ENCODE results near the gene ENAH.

The ENAH gene

DNA sequence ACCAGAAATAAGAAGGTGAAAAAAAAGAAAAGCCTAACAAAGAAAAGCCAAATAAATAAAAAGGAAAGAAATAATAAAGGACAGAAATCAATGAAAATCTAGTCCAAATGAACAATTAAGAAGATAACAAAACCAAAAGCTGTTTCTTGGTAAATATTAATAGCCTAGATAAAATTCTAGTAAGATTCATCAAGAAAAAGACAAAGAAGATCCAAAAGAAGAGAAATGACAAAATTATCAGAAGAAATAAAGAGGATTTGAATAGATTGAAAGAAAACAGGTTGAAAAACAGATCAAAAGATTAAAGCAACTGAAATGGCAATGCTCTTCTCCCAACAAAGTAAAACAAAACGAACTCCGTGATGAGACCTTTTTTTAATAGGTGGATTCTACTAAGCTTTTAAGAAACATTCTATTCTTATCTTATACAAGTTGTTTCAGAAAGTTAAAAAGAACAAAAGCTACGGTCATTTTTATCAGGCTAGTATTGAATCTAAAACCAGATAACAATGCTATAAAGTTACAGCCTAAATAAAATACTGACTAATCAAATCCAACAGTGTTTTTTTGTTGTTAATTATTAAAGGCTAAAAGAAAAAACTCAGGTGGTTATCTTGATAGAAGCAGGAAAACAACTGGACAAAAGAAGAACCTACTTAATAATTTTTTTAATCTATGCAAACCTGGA is 50.9 kb downstream of the ENAH start:
- Mint-ChIP-seq H3K4me1 (peaks cover 5% of the 10 kb centered on the region), H3K27ac (no peak overlapping the region), H3K36me3 (ENCODE audit: low read depth) (peaks cover 91% of the 10 kb centered on the region), H3K4me3 (no peak overlapping the region), H3K9me3 (peaks cover 46% of the 10 kb centered on the region), H3K27me3 (ENCODE audit: low read depth, poor library complexity) (no peaks in the 10 kb centered on the region)
- no peak for DNase-seq
- TF ChIP-seq, protein P1, sequence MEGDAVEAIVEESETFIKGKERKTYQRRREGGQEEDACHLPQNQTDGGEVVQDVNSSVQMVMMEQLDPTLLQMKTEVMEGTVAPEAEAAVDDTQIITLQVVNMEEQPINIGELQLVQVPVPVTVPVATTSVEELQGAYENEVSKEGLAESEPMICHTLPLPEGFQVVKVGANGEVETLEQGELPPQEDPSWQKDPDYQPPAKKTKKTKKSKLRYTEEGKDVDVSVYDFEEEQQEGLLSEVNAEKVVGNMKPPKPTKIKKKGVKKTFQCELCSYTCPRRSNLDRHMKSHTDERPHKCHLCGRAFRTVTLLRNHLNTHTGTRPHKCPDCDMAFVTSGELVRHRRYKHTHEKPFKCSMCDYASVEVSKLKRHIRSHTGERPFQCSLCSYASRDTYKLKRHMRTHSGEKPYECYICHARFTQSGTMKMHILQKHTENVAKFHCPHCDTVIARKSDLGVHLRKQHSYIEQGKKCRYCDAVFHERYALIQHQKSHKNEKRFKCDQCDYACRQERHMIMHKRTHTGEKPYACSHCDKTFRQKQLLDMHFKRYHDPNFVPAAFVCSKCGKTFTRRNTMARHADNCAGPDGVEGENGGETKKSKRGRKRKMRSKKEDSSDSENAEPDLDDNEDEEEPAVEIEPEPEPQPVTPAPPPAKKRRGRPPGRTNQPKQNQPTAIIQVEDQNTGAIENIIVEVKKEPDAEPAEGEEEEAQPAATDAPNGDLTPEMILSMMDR (IDR thresholded peaks at IDR 0.05), result no peak

DNA sequence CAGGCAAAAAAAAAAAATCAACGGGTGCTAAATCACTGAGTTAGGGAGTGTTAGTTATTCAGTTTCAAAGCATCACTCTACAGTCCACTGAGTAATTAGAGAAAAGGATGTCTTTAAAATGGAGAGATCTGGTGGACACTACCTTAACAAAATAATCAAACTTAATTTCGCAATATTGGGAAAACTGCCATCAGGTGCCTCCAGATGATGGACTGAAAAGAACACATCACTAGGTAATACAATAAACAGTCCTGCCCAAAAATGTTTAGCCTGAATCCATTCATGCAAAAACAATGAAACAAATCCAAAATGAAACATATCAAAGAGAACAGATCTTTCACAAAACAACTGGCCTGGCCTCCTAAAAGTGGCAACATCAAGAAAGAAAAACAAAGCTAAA is 54.1 kb downstream of the ENAH start:
- peaks cover 74% of the 10 kb centered on the region for H3K36me3 Mint-ChIP-seq (ENCODE audit: low read depth)
- no peaks in the 10 kb centered on the region for H3K27me3 Mint-ChIP-seq (ENCODE audit: low read depth, poor library complexity)
- DNase-seq, result no peak
- peak overlapping the region; percentile 11 for H3K27ac Mint-ChIP-seq
- peaks cover 42% of the 10 kb centered on the region for H3K9me3 Mint-ChIP-seq
- peaks cover 6% of the 10 kb centered on the region for H3K4me1 Mint-ChIP-seq
- TF ChIP-seq, protein P1 (IDR thresholded peaks at IDR 0.05), result no peak
- H3K4me3 Mint-ChIP-seq, result no peak overlapping the region

GRCh38 chr1:225597926-225598575 is 54.9 kb downstream of the ENAH start:
- DNase-seq, result no peak
- peaks cover 9% of the 10 kb centered on the region for H3K4me1 Mint-ChIP-seq
- H3K27ac Mint-ChIP-seq, result no peak overlapping the region

DNA sequence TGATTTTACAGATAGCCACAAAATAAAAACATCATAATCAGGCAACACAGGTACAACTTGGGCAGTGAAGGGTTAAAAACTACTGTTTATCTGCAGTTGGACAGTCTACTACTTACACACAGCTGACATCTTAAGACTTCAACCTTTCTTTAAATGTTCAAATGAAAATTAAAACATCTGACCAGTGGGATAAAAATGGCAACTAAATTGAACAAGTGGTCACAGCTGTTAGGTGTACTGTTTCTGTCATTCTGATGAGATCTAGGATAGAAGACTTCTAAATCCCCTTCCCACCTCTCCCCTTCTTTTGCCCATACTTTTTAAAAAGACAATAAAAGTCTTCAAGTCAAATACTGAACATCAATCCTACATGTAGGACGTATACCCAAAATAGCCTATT is 56.2 kb downstream of the ENAH start:
- no peak overlapping the region for H3K27ac Mint-ChIP-seq
- H3K4me3 Mint-ChIP-seq, result no peak overlapping the region
- no peak for DNase-seq
- H3K9me3 Mint-ChIP-seq, result peaks cover 26% of the 10 kb centered on the region
- H3K4me1 Mint-ChIP-seq, result peaks cover 18% of the 10 kb centered on the region
- H3K36me3 Mint-ChIP-seq (ENCODE audit: low read depth), result peaks cover 55% of the 10 kb centered on the region
- TF ChIP-seq, protein P1 (IDR thresholded peaks at IDR 0.05), result no peak
- no peaks in the 10 kb centered on the region for H3K27me3 Mint-ChIP-seq (ENCODE audit: low read depth, poor library complexity)

More at GRCh38 chr1:225597926-225598575, 54.9 kb downstream of the ENAH start:
- TF ChIP-seq, protein P1 (IDR thresholded peaks at IDR 0.05), result no peak
- Mint-ChIP-seq H3K9me3 (peaks cover 39% of the 10 kb centered on the region), H3K36me3 (ENCODE audit: low read depth) (peaks cover 69% of the 10 kb centered on the region), H3K4me3 (no peak overlapping the region), H3K27me3 (ENCODE audit: low read depth, poor library complexity) (no peaks in the 10 kb centered on the region)

DNA sequence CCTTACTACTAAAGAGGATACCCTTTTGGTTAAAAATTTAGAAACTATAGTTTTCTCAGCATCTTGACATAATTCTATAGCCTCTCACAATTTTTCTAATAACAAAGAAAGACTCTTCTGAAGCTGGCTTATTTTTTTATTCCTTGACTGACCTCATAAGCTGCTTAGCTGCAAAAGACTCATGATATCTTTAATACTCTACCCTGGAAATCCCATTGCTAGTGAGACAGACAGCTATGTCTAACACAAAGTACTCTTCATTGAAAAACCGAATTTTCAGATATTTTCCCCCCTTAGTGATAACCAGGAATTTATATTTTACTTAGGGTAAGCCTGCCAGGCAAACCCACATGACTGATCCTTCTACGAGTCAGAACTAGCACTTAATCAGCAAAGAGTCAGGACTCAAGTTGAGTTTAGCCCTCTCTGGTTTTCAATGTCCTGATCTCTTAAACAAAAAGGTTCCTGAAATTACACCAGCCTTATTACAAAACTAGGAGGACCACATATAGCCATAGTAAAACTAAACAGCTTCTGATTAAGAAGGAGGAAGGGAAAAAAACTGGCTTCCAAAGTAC is 56.9 kb downstream of the ENAH start:
- Mint-ChIP-seq H3K4me1 (peaks cover 18% of the 10 kb centered on the region), H3K9me3 (peaks cover 21% of the 10 kb centered on the region), H3K36me3 (ENCODE audit: low read depth) (peaks cover 49% of the 10 kb centered on the region), H3K27me3 (ENCODE audit: low read depth, poor library complexity) (no peaks in the 10 kb centered on the region), H3K27ac (peak overlapping the region; percentile 16), H3K4me3 (no peak overlapping the region)
- TF ChIP-seq, protein P1 (IDR thresholded peaks at IDR 0.05), result no peak
- DNase-seq, result no peak

All from nephron progenitor cell (in vitro differentiated cells).